Duodenal mucosa (tissue), 2 donors: ENCODE data around the gene POLDIP2.

Experiments used
- H3K27ac ChIP-seq: one replicate; pipeline ENCODE4 v1.7.0; 2013; ENCODE audit warnings: low read depth, low read length
- H3K27me3 ChIP-seq, 2 donors: one replicate each; pipeline ENCODE4 v1.7.0; 2013; ENCODE audit warnings: low read length in 2 of 2, control low read depth in 1 of 2; ENCODE audit not compliant: insufficient read depth in 2 of 2, control insufficient read depth in 1 of 2
- H3K36me3 ChIP-seq, 2 donors: one replicate each; pipeline ENCODE4 v1.7.0; 2013; ENCODE audit warnings: low read length in 2 of 2, control low read depth in 1 of 2; ENCODE audit not compliant: insufficient read depth in 2 of 2, control insufficient read depth in 1 of 2
- H3K4me1 ChIP-seq, 2 donors: one replicate each; pipeline ENCODE4 v1.7.0; 2013; ENCODE audit warnings: low read length in 2 of 2, control low read depth in 1 of 2; ENCODE audit not compliant: insufficient read depth in 2 of 2, control insufficient read depth in 1 of 2
- H3K4me3 ChIP-seq, 2 donors: one replicate each; pipeline ENCODE4 v1.7.0; 2013; ENCODE audit warnings: low read length in 2 of 2, low read depth in 1 of 2
- H3K9ac ChIP-seq, 2 donors: one replicate each; pipeline ENCODE4 v1.7.0; 2013; ENCODE audit warnings: low read length in 2 of 2, low read depth in 1 of 2
- H3K9me3 ChIP-seq, 2 donors: one replicate each; pipeline ENCODE4 v1.7.0; 2013; ENCODE audit warnings: low read length in 2 of 2, control low read depth in 1 of 2; ENCODE audit not compliant: control insufficient read depth in 1 of 2

The POLDIP2 gene

DNA sequence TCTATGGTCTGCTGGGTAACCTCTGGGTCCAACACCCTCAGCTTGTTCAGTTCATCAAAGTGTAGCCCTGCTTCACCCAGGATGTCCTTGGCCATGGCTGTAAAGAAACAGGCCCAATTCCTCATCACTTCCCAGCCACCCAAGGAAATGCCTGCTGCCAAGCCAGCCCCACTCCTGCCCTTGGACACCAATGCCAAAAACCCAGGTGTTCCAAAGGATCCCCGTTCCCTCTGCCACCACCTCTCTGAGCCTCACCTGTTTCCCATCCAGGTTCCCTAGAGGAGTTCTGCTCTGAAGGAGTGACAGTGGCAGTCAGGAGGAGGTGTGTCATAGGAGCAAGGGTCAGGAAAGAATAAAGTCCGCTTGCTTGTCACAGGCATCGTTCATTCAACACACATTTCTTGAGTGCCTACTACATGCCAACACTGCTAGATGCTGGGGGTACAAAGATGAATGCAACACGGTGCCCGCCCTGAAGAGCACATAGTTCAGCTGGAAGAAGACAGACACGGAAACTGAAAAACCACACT, 25.4 kb downstream of the POLDIP2 start:
- Histone ChIP-seq H3K4me3 (no peak overlapping the region), H3K36me3 (peaks cover 14 to 43% of the 10 kb centered on the region in 2 donors), H3K4me1 (peaks cover 31 to 35% of the 10 kb centered on the region in 2 donors), H3K9me3 (no peaks in the 10 kb centered on the region), H3K9ac (no peak overlapping the region), H3K27ac (no peak overlapping the region), H3K27me3 (no peaks in the 10 kb centered on the region)

DNA sequence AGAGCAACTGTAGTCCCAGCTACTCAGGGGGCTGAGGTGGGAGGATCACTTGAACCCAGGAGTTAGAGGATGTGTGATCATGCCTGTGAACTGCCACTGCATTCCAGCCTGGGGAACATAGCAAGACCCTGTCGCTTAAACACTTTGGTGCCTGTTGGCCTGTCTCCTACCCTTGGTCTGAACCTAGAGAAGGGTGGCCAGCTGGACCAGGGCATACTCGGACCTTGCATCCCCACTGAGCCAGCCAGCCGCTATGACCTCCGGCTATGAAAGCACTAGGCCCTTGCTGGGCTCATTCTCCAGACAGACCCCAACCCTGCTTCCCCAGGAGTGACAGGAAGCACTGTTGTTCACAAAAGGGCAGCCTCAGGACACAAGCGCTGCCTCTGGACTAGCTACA, 26.7 kb downstream of the POLDIP2 start:
- Histone ChIP-seq H3K36me3 (peaks cover 14 to 50% of the 10 kb centered on the region in 2 donors), H3K9ac (no peak overlapping the region), H3K27me3 (no peaks in the 10 kb centered on the region), H3K4me1 (peaks cover 28 to 34% of the 10 kb centered on the region in 2 donors), H3K4me3 (no peak overlapping the region), H3K27ac (no peak overlapping the region), H3K9me3 (no peaks in the 10 kb centered on the region)

DNA sequence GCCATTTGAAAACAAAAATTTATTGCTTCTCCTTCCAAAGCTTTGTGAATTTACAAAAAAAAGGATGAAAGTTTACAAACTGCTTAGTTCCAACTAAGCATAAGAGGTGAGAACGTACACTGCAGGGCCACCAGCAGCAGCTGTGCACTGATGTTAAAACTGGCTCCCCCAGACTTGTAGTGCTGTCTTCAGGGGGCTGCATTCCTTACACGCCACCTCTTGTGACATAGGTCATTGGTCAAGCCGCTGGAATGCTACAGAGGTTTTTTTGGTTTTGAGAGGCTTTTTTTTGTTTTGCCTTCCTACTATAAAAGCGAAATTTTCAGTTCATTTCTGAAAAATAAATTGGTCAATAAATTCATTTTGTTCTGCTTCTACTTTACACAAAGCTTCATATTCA, 29.0 kb downstream of the POLDIP2 start:
- Histone ChIP-seq H3K4me1 (peaks cover 25 to 38% of the 10 kb centered on the region in 2 donors), H3K9ac (no peak overlapping the region), H3K27ac (no peak overlapping the region), H3K4me3 (no peak overlapping the region), H3K9me3 (no peaks in the 10 kb centered on the region), H3K36me3 (peaks cover 14 to 50% of the 10 kb centered on the region in 2 donors), H3K27me3 (no peaks in the 10 kb centered on the region)

DNA sequence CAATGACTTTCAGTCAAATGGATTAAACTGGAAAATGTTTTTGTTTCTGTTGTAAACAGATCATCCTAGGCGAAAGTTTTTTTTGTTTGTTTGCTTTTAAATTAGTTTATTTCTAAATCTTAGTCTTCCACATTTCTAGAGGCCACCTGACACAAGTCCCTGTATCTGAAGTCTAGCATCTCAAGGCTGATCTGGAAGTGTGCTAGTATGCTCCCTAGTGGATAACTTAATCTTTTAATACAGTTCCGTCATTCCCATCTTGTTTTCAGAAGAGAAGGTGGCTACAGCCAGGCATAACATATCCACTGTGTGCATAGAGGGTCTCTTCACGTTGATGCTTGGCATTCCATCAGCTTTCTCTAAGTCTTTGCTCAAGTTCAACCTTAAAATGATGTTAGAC, 29.6 kb downstream of the POLDIP2 start:
- Histone ChIP-seq H3K9ac (no peak overlapping the region), H3K36me3 (peaks cover 14 to 50% of the 10 kb centered on the region in 2 donors), H3K27ac (no peak overlapping the region), H3K9me3 (no peaks in the 10 kb centered on the region), H3K4me3 (no peak overlapping the region), H3K4me1 (peaks cover 24 to 38% of the 10 kb centered on the region in 2 donors), H3K27me3 (no peaks in the 10 kb centered on the region)

DNA sequence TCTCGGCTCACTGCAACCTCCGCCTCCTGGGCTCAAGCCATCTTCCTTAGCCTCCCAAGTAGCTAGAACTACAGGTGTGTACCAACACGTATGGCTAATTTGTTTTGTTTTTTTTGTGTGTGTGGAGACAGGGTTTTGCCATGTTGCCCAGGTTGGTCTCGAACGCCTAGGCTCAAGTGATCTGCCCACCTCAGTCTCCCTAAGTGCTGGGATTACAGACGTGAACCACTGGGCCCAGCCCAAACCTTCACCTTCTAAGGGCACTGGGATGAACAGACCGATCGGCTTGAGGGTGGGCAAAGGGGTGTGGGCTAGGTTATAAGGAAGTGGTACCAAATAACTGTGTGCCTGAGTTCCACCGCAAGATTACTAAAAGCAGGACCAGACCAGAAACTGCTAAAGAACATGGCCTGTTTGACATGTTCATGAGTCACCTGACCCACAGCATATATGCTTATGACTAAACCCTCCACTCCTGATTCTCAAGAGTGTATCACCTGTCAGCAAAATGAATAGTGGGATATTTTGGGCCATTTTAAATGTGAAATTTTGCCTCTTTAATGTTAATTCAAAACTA, 30.2 kb downstream of the POLDIP2 start:
- no peak overlapping the region for H3K9ac ChIP-seq
- no peaks in the 10 kb centered on the region for H3K9me3 ChIP-seq
- H3K36me3 ChIP-seq: peaks cover 13 to 50% of the 10 kb centered on the region in 2 donors
- H3K27me3 ChIP-seq: no peaks in the 10 kb centered on the region
- no peak overlapping the region for H3K4me3 ChIP-seq
- peaks cover 23 to 41% of the 10 kb centered on the region in 2 donors for H3K4me1 ChIP-seq
- no peak overlapping the region for H3K27ac ChIP-seq

DNA sequence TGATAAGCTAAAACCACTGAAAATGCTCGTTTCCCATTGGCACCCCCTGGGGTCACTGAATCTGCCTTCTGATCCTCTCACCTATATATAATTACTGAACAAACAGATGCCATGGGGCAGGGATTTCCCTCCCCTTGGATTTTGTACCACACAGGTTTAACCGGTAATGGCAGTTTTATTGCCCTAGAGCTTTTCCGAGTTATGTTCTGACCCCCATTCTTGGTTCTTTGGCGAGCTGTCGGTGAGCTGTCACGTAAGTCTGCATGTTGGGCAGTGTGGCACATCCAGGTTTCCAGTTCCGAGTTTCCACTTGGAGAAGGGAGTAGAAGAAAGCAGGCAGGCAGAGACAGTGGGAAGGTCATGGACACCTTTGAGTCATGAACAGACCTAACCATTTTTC, 31.2 kb downstream of the POLDIP2 start:
- Histone ChIP-seq H3K27me3 (no peaks in the 10 kb centered on the region), H3K4me1 (peaks cover 16 to 36% of the 10 kb centered on the region in 2 donors), H3K27ac (no peak overlapping the region), H3K36me3 (peaks cover 6 to 42% of the 10 kb centered on the region in 2 donors), H3K9ac (no peak overlapping the region), H3K9me3 (no peaks in the 10 kb centered on the region), H3K4me3 (no peak overlapping the region)

DNA sequence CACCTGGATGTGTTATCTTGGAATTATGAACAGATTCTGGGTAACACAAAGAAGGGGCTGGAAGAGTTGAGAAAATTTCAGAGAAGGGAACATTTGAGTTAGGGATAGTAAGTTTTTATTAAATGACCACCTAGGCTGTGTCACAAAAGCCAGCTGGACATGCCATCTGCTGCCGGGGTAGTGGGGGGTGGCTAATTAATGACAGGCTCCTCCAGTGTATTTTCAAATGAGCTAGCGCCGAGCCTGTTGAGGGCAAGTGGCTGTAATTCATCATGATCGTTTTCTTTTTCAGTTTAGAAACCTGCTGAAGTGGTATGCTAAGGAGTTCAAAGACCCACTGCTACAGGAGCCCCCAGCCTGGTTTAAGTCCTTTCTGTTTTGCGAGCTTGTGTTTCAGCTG, 32.1 kb downstream of the POLDIP2 start:
- H3K4me3 ChIP-seq: no peak overlapping the region
- H3K27ac ChIP-seq: no peak overlapping the region

DNA sequence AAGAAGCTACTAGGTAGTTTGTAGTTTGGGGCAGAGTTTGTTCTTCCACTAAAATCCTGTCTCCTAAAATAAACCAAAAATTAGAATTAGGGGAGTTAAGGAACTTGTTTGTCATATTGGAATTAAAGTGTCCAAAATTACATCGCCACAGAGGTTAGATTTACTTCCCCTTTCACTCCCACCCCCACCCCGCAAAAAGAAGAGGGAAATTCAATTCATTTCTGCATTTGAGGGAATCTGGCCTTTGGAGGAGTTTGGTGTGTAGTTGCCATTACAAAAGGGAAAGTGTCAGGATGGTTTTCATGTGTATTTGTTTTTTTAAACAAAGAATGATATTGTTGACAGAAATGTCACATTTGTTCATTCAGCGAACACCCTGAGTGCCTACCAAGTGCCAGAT, 32.5 kb downstream of the POLDIP2 start:
- H3K27me3 ChIP-seq: no peaks in the 10 kb centered on the region

More for the DNA sequence above, 32.1 kb downstream of the POLDIP2 start:
- Histone ChIP-seq H3K27me3 (no peaks in the 10 kb centered on the region), H3K36me3 (peaks cover 6 to 33% of the 10 kb centered on the region in 2 donors), H3K9ac (no peak overlapping the region), H3K9me3 (no peaks in the 10 kb centered on the region), H3K4me1 (peaks cover 21 to 39% of the 10 kb centered on the region in 2 donors)

DNA sequence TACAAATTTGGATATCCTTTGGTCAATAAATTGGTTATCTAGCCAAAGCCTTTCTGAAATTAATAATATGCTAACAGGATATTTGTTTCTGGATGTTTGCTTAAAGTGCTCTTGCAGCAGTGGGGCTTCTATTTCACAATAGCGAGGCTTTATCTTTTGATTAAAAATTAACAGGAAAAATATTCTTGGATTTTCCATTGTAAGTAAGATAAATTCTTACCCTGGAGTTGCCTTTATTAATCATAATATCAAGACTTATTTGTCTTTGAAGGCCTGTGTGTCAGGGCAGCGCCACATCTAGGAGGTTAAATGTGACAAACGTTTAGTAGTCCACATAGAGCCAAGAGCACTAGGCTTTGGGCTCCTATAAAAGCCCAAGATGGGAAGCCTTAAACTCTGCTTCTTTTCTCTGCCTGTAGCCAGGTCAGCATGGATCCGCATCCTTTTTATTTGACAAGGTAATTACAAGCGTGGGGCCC, 33.0 kb downstream of the POLDIP2 start:
- Histone ChIP-seq H3K9ac (no peak overlapping the region), H3K27ac (no peak overlapping the region), H3K4me3 (no peak overlapping the region), H3K4me1 (peaks cover 29 to 48% of the 10 kb centered on the region in 2 donors), H3K27me3 (no peaks in the 10 kb centered on the region), H3K36me3 (peaks cover 4 to 31% of the 10 kb centered on the region in 2 donors), H3K9me3 (no peaks in the 10 kb centered on the region)

More for the DNA sequence above, 32.5 kb downstream of the POLDIP2 start:
- peaks cover 25 to 44% of the 10 kb centered on the region in 2 donors for H3K4me1 ChIP-seq
- peaks cover 6 to 33% of the 10 kb centered on the region in 2 donors for H3K36me3 ChIP-seq
- no peaks in the 10 kb centered on the region for H3K9me3 ChIP-seq
- H3K27ac ChIP-seq: no peak overlapping the region
- no peak overlapping the region for H3K9ac ChIP-seq
- H3K4me3 ChIP-seq: no peak overlapping the region

DNA sequence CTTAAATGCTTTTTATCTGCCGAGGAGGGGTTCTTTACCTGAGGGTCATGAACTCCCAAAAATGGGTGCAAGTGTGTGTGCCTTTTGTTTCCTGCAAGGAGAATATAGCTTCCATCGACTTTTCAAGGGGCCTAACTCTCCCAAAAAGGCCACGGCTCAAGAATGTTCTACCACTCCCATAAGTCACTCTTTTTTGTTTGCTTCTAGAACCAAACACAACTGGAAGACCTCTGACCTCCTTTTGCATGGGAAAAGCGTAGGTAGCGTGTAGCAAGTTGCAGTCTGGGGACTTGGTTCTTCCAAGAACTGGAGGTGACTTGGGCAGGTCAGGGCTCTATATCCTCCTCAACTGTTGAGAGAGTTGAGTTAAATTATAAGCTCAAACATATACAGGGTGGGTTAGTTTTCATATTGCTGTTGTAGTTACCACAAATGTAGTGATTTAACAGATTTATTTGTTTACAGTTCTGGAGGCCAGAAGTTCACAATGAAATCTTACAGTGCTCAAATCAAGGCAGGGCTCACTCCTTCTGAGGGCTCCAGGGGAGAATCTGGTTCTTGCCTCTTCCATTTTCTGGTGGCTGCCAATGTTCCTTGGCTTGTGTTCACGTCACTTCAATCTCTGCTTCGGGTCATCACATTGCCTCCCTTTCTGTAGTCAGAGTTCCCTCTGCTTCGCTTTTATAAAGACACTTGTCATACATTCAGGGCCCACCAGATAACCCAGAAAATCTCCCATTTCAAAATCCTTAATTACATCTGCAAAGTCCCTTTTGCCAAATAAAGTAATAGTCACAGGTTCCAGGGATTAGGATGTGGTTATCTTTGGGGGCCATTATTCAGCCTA, 36.9 kb downstream of the POLDIP2 start:
- no peaks in the 10 kb centered on the region for H3K9me3 ChIP-seq
- H3K27ac ChIP-seq: no peak overlapping the region
- H3K4me1 ChIP-seq: peaks cover 33 to 43% of the 10 kb centered on the region in 2 donors
- no peaks in the 10 kb centered on the region for H3K36me3 ChIP-seq
- peak overlapping the region; percentile 20 to 92 for H3K4me3 ChIP-seq
- H3K9ac ChIP-seq: peak overlapping the region in 1 of 2 donors; percentile 64
- no peaks in the 10 kb centered on the region for H3K27me3 ChIP-seq
